Pons (tissue), 1 donor: ENCODE results near the gene IRF2BP2.
"Not testable (repeated sequence)": the region's sequence is repeated elsewhere in the genome, so short reads cannot be mapped to it uniquely, and the experiment has no call there.

ENCODE experiments used
- DNase-seq: peaks from one replicate; pipeline ENCODE4 v3.0.0-alpha.2; 2016; ENCODE audit warnings: low spot score

Gene IRF2BP2

GRCh38 chr1:234601301-234602017 is 8.5 kb downstream of the IRF2BP2 start:
- DNase-seq: no peak

- peak; percentile 79 for DNase-seq
Measured at GRCh38 chr1:234600418-234601281, 9.3 kb downstream of the IRF2BP2 start.

- peak; percentile 85 for DNase-seq
Measured at GRCh38 chr1:234599617-234600417, 10.2 kb downstream of the IRF2BP2 start.

GRCh38 chr1:234598974-234599616 is 10.9 kb downstream of the IRF2BP2 start:
- DNase-seq: no peak

- no peak for DNase-seq
Measured at GRCh38 chr1:234597894-234598293, 12.1 kb downstream of the IRF2BP2 start.

- DNase-seq: no peak
Measured at GRCh38 chr1:234595899-234596298, 14.1 kb downstream of the IRF2BP2 start.

GRCh38 chr1:234594575-234594974 is 15.4 kb downstream of the IRF2BP2 start:
- not testable (repeated sequence) for DNase-seq

GRCh38 chr1:234593771-234594504 is 16.0 kb downstream of the IRF2BP2 start:
- DNase-seq: no peak

GRCh38 chr1:234593109-234593508 is 16.9 kb downstream of the IRF2BP2 start:
- no peak for DNase-seq

- no peak for DNase-seq
Measured at GRCh38 chr1:234592240-234592639, 17.7 kb downstream of the IRF2BP2 start.

GRCh38 chr1:234591131-234591530 is 18.8 kb downstream of the IRF2BP2 start:
- DNase-seq: no peak

GRCh38 chr1:234589854-234590620 is 19.9 kb downstream of the IRF2BP2 start:
- peak; percentile 34 for DNase-seq

GRCh38 chr1:234589064-234589800 is 20.7 kb downstream of the IRF2BP2 start:
- no peak for DNase-seq

GRCh38 chr1:234588386-234588785 is 21.6 kb downstream of the IRF2BP2 start:
- no peak for DNase-seq

- DNase-seq: no peak
Measured at GRCh38 chr1:234586892-234587485, 23.0 kb downstream of the IRF2BP2 start.

- no peak for DNase-seq
Measured at GRCh38 chr1:234586304-234586703, 23.7 kb downstream of the IRF2BP2 start.

GRCh38 chr1:234585330-234586055 is 24.5 kb downstream of the IRF2BP2 start:
- no peak for DNase-seq

- peak; percentile 42 for DNase-seq
Measured at GRCh38 chr1:234584926-234585325, 25.1 kb downstream of the IRF2BP2 start.

GRCh38 chr1:234584420-234584805 is 25.6 kb downstream of the IRF2BP2 start:
- DNase-seq: no peak
